ENCODE measurements around the gene PARP2. TPM values are rescaled to one million over a fixed set of nuclear protein-coding genes. Genes with fewer than 3 reads are reported as not detected.

The PARP2 gene
- total and polyA plus RNA-seq, 2 of the 8 experiments (the other 6 are each of a cell fraction or from before 2014, with no cell fraction given), result 27.7 to 41.7 TPM

GRCh38 chr14:20400965-20401593, 57.6 kb downstream of the PARP2 start (continued):
- TF ChIP-seq ATF2 (IDR thresholded peaks at IDR 0.05; ENCODE audit: low read length), result no peak
- TF ChIP-seq CTBP2 (IDR thresholded peaks at IDR 0.05; ENCODE audit: borderline replicate concordance, insufficient read depth, insufficient read length, low read length), result no peak

All from H1 (cell line).